ENCODE data around the gene RPL28. TPM values are rescaled to one million over a fixed set of nuclear protein-coding genes. Genes with fewer than 3 reads are reported as not detected.

RPL28 gene
- total and polyA plus RNA-seq, 2 of the 13 experiments (the other 11 are each of a cell fraction or from before 2014, with no cell fraction given), result 105 to 420 TPM

GRCh38 chr19:55407800-55408532 is 22.2 kb downstream of the RPL28 start (continued):
- TF ChIP-seq KAT2B (IDR thresholded peaks at IDR 0.05; ENCODE audit: borderline replicate concordance, low read depth, low read length), result no peak
- TF ChIP-seq ZNF543 (CRISPR knock-in tag; IDR thresholded peaks at IDR 0.05), result peak; percentile 87; the same call in 1 of the 2 replicates
- TF ChIP-seq ZNF350 (CRISPR knock-in tag; IDR thresholded peaks at IDR 0.05; ENCODE audit: borderline replicate concordance, low read depth), result peak; percentile 61; the same call in 1 of the 2 replicates
- no peak for TF ChIP-seq RNF219 (CRISPR knock-in tag; IDR thresholded peaks at IDR 0.05)
- TF ChIP-seq SP1 (IDR thresholded peaks at IDR 0.05), result no peak
- TF ChIP-seq SP1 (CRISPR knock-in tag; IDR thresholded peaks at IDR 0.05), result peak; percentile 84
- no peak for TF ChIP-seq SCMH1 (CRISPR knock-in tag; IDR thresholded peaks at IDR 0.05; ENCODE audit: borderline replicate concordance)
- no peak for TF ChIP-seq POLR2AphosphoS2 (IDR thresholded peaks at IDR 0.05; ENCODE audit: low read depth, low read length)
- peak; percentile 73 for TF ChIP-seq BRF2 (CRISPR knock-in tag; IDR thresholded peaks at IDR 0.05)
- 0 out of 2 replicates have a peak, but pooled peaks have one; percentile 67 for TF ChIP-seq ZNF678 (CRISPR knock-in tag; IDR thresholded peaks at IDR 0.05)
- TF ChIP-seq KAT7 (CRISPR knock-in tag; IDR thresholded peaks at IDR 0.05; ENCODE audit: borderline replicate concordance), result no peak
- TF ChIP-seq ZNF775 (CRISPR knock-in tag; IDR thresholded peaks at IDR 0.05; ENCODE audit: borderline replicate concordance), result 0 out of 2 replicates have a peak, but pooled peaks have one; percentile 31
- no peak for TF ChIP-seq KDM3A (CRISPR knock-in tag; IDR thresholded peaks at IDR 0.05; ENCODE audit: low read depth)
- no peak for TF ChIP-seq EZH2 (conservative IDR thresholded peaks at IDR 0.05; ENCODE audit: low read depth, low read length)
- TF ChIP-seq BATF2 (CRISPR knock-in tag; IDR thresholded peaks at IDR 0.05), result peak; percentile 77; the same call in 1 of the 2 replicates
- peak; percentile 33 for TF ChIP-seq PHF5A (CRISPR knock-in tag; IDR thresholded peaks at IDR 0.05; ENCODE audit: low read depth, unreplicated experiment)
- TF ChIP-seq AGO2 (optimal IDR thresholded peaks at IDR 0.05; ENCODE audit: low read depth, low read length), result no peak
- TF ChIP-seq ZNF749 (CRISPR knock-in tag; IDR thresholded peaks at IDR 0.05; ENCODE audit: borderline replicate concordance), result no peak
- TF ChIP-seq ZNF691 (CRISPR knock-in tag; IDR thresholded peaks at IDR 0.05; ENCODE audit: borderline replicate concordance, low read depth), result peak; percentile 78; the same call in 1 of the 2 replicates
- TF ChIP-seq NR0B2 (CRISPR knock-in tag; IDR thresholded peaks at IDR 0.05), result peak; percentile 82; the same call in 1 of the 2 replicates
- peak; percentile 36; the same call in 1 of the 2 replicates for TF ChIP-seq RAD51 (IDR thresholded peaks at IDR 0.05; ENCODE audit: borderline replicate concordance)
- no peak for TF ChIP-seq REXO4 (CRISPR knock-in tag; IDR thresholded peaks at IDR 0.05; ENCODE audit: borderline replicate concordance)
- no peak for TF ChIP-seq FOSL1 (CRISPR knock-in tag; IDR thresholded peaks at IDR 0.05; ENCODE audit: borderline replicate concordance)
- no peak for TF ChIP-seq POLR2A (IDR thresholded peaks at IDR 0.05; ENCODE audit: insufficient read depth in 1 of 2, low read depth in 2 of 2, low read length in 2 of 2)
- no peak for TF ChIP-seq SAFB2 (CRISPR knock-in tag; IDR thresholded peaks at IDR 0.05; ENCODE audit: borderline replicate concordance, low read depth)

Data from HepG2 (cell line).